BJ (cell line): ENCODE data around the gene ASMT. TPM values are rescaled to one million over a fixed set of nuclear protein-coding genes. Genes with fewer than 3 reads are reported as not detected.
"Not testable (repeated sequence)": the region's sequence is repeated elsewhere in the genome, so short reads cannot be mapped to it uniquely, and the experiment has no call there.

Experiments used
- CTCF ChIA-PET: fragments of 350-600 bp; formaldehyde crosslinking; extraction: SDS; loops from one replicate; lab custom pipeline; 2021; ENCODE audit warnings: antibody characterized with exemption, inconsistent platforms; lab: Yijun Ruan, JAX
- POLR2A ChIA-PET: fragments of 300-600 bp; sonication (Branson Sonifier 250); formaldehyde crosslinking; extraction: SDS; loops from one replicate; lab custom pipeline; 2021; ENCODE audit warnings: antibody characterized with exemption; lab: Charles Lee
- DNase-seq: peaks from one replicate; pipeline ENCODE4 v3.0.0-alpha.2; 2011; ENCODE audit warnings: low read depth
- H3K27me3 ChIP-seq: 2 replicates; pipeline ENCODE4 v1.6.0; 2011; ENCODE audit warnings: low read length; ENCODE audit not compliant: control insufficient read depth, insufficient read depth
- H3K36me3 ChIP-seq: 2 replicates; pipeline ENCODE4 v1.5.1; 2011; ENCODE audit warnings: low read length; ENCODE audit not compliant: control insufficient read depth, insufficient read depth
- H3K4me3 ChIP-seq: 2 replicates; pipeline ENCODE4 v1.5.1; 2011; ENCODE audit warnings: low read depth, mild to moderate bottlenecking, control low read depth, low read length
- polyA plus RNA-seq: library from polyadenylated mRNA; depleted of rRNA; stranded (reverse); fragments of >200 nt; gene quantifications from 2 replicates; pipeline ENCODE4 v1.2.3, GENCODE V29; 2011
- TF ChIP-seq, protein P1 (sequence below): IDR thresholded peaks from 2 replicates; pipeline ENCODE4 v1.5.1; 2011; ENCODE audit warnings: low read depth, mild to moderate bottlenecking, control low read depth, inconsistent platforms, low read length, moderate library complexity; ENCODE audit not compliant: insufficient read depth

The ASMT gene
- polyA plus RNA-seq, 1 experiment, result not detected

DNA sequence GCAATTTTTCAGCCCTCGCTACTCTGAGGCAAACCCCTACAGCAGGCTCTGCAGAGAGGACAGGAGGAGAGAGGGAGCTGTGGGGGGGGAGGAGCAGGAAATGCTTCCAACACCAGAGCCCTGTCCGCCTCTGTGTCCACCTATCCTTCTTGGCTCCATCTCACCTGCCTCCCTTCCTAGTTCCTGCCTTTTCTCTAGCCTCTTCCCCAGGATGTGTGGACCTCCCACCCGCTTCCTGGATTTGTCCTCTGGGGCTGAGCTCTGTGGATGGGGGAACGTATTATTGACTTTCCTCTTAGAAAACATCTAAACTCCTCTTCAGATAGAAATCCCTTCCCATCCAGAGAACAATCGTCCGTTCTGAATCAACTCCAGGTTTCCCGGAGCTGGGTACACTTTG lies 14.4 kb downstream of the ASMT start:
- Histone ChIP-seq H3K4me3 (no peak overlapping the region), H3K36me3 (no peaks in the 10 kb centered on the region), H3K27me3 (no peaks in the 10 kb centered on the region)
- ChIA-PET CTCF (no interaction called here), POLR2A (no interaction called here)
- TF ChIP-seq, protein P1, sequence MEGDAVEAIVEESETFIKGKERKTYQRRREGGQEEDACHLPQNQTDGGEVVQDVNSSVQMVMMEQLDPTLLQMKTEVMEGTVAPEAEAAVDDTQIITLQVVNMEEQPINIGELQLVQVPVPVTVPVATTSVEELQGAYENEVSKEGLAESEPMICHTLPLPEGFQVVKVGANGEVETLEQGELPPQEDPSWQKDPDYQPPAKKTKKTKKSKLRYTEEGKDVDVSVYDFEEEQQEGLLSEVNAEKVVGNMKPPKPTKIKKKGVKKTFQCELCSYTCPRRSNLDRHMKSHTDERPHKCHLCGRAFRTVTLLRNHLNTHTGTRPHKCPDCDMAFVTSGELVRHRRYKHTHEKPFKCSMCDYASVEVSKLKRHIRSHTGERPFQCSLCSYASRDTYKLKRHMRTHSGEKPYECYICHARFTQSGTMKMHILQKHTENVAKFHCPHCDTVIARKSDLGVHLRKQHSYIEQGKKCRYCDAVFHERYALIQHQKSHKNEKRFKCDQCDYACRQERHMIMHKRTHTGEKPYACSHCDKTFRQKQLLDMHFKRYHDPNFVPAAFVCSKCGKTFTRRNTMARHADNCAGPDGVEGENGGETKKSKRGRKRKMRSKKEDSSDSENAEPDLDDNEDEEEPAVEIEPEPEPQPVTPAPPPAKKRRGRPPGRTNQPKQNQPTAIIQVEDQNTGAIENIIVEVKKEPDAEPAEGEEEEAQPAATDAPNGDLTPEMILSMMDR, result no peak
- no peak for DNase-seq

DNA sequence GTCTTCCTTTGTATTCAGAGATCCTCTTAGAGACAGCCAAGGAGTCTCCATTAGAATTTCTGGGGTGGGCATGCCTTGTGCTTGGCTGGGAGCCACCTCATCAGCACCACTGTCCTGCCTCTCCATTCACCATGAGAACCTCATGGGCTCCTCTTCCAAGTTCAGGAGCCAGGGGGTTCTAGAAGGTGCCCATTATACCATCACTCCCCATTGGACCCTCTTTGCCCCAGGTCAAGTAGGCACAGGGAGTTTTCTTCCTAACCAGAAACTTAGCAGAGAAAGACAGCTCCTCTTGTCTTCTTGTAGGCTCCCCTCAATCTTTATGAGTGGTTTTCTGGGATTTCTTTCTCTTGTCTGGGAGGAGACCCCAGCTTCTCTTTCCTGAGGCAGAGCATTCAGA lies 31.1 kb downstream of the ASMT start:
- H3K36me3 ChIP-seq, result no peaks in the 10 kb centered on the region
- H3K4me3 ChIP-seq, result no peak overlapping the region
- H3K27me3 ChIP-seq, result no peaks in the 10 kb centered on the region
- CTCF ChIA-PET, result no interaction called here
- no peak for DNase-seq
- TF ChIP-seq, protein P1, result no peak
- POLR2A ChIA-PET, result no interaction called here

DNA sequence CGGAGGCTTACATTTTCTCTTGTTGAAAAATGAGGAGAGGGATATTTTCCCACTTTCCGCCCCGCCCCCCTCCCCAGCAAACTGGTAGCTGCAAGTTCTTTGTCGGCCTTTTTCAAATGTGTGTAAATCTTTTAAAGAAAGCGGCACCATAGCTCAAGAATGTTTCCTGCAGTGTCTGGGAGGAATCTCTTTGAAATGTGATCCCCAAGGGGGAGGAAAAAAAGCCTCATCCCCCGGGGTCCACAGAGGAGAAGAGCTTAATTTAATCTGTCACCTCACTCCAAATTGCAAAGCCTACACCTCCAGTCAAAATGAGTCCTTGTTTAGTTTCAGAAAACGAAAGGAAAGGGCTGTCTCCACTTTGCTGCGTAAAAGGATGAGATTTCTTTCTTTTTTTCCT lies 34.8 kb downstream of the ASMT start:
- ChIA-PET CTCF (no interaction called here), POLR2A (no interaction called here)
- TF ChIP-seq, protein P1, result no peak
- Histone ChIP-seq H3K27me3 (no peaks in the 10 kb centered on the region), H3K36me3 (no peaks in the 10 kb centered on the region), H3K4me3 (peak overlapping the region; percentile 6; the same call in 1 of the 2 replicates)
- DNase-seq, result no peak

DNA sequence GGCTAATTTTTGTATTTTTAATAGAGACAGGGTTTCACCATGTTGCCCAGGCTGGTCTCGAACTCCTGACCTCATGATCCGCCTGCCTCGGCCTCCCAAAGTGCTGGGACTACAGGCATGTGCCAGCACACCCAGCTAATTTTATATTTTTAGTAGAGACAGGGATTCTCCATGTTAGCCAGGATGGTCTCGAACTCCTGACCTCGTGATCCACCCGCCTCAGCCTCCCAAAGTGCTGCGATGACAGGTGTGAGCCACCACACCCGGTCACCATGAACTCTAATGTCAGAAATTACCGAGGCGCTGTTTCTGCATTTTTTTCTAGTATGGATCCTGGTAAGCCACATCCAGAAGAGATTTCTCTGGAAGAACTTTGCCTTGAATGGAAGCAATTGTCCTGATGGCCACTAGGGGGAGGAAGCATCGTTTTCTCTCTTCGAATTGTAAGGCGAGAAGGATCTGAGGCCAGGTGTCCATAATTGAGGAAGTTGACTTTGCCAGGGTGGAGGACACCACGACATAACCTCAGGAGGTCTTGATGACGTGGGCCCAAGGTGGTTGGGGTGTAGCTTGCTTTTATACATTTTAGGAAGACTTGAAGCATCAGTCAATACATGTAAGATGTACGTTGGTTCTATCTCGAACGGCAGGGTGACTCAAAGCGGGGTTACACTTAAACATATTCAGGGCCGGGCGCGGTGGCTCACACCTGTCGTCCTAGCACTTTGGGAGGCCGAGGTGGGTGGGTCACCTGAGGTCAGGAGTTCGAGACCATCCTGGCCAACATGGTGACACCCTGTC lies 37.4 kb downstream of the ASMT start:
- H3K27me3 ChIP-seq, H3K4me3 ChIP-seq, CTCF ChIA-PET, H3K36me3 ChIP-seq, POLR2A ChIA-PET: not testable (repeated sequence)
- DNase-seq, result peak; percentile 6
- TF ChIP-seq, protein P1, result peak; percentile 84

DNA sequence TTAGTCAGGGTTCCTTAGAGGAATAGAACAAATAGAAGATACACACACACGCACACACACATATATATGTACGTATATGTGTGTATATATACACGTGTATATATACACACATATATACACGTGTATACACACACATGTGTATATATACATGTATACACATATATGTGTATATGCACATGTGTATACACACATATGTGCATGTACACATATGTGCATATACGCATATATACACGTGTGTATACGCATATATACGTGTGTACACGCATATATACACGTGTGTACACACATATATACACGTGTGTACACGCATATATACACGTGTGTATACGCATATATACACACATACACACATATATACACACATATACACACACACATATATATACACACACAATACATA lies 41.5 kb downstream of the ASMT start:
- Histone ChIP-seq H3K27me3 (no peaks in the 10 kb centered on the region), H3K4me3 (no peak overlapping the region), H3K36me3 (no peaks in the 10 kb centered on the region)
- ChIA-PET POLR2A (no interaction called here), CTCF (no interaction called here)
- DNase-seq, result no peak
- TF ChIP-seq, protein P1, result no peak
